SK-N-SH treated with all-trans-retinoic acid at 6 μM for 48 hours (cell line): Measurements from ENCODE around the gene SALL1.

Experiments
- ARNTL ChIP-seq: fragments of 450-650 bp; formaldehyde crosslinking; IDR thresholded peaks from 2 replicates; pipeline ENCODE4 v1.5.0; 2020; ENCODE audit warnings: low read depth, mild to moderate bottlenecking, moderate library complexity, borderline replicate concordance
- BACH2 ChIP-seq: fragments of 250-450 bp; sonication (Bioruptor Pico); IDR thresholded peaks from 2 replicates; pipeline ENCODE4 v1.9.0; 2021; ENCODE audit warnings: mild to moderate bottlenecking, borderline replicate concordance
- CSDC2 ChIP-seq: fragments of 250-450 bp; sonication (Bioruptor Pico); IDR thresholded peaks from 2 replicates; pipeline ENCODE4 v1.5.0; 2020; ENCODE audit warnings: mild to moderate bottlenecking, moderate library complexity
- ISL1 ChIP-seq: fragments of 250-450 bp; sonication (Bioruptor Pico); IDR thresholded peaks from 2 replicates; pipeline ENCODE4 v2.1.2; 2022; ENCODE audit warnings: mild to moderate bottlenecking, moderate library complexity
- OSR1 ChIP-seq: fragments of 250-450 bp; sonication (Bioruptor Pico); IDR thresholded peaks from 2 replicates; pipeline ENCODE4 v1.8.0; 2022; ENCODE audit warnings: moderate library complexity, mild to moderate bottlenecking, inconsistent platforms
- PATZ1 ChIP-seq: fragments of 250-450 bp; sonication (Bioruptor Pico); IDR thresholded peaks from 2 replicates; pipeline ENCODE4 v1.8.0; 2020; ENCODE audit warnings: mild to moderate bottlenecking, moderate library complexity, borderline replicate concordance
- TCF4 ChIP-seq: fragments of 250-450 bp; sonication (Bioruptor Pico); IDR thresholded peaks from 2 replicates; pipeline ENCODE4 v1.8.0; 2021; ENCODE audit warnings: mild to moderate bottlenecking, moderate library complexity, borderline replicate concordance
- TOX ChIP-seq: fragments of 250-450 bp; sonication (Bioruptor Pico); IDR thresholded peaks from 2 replicates; pipeline ENCODE4 v1.8.0; 2021; ENCODE audit warnings: mild to moderate bottlenecking, moderate library complexity, borderline replicate concordance
- ZFP3 ChIP-seq: fragments of 250-450 bp; sonication (Bioruptor Pico); IDR thresholded peaks from 2 replicates; pipeline ENCODE4 v1.5.0; 2020; ENCODE audit warnings: mild to moderate bottlenecking, moderate library complexity
- ZFP30 ChIP-seq: fragments of 450-650 bp; formaldehyde crosslinking; IDR thresholded peaks from 2 replicates; pipeline ENCODE4 v1.5.0; 2022; ENCODE audit warnings: mild to moderate bottlenecking, moderate library complexity
- ZNF70 ChIP-seq: fragments of 450-650 bp; formaldehyde crosslinking; IDR thresholded peaks from 2 replicates; pipeline ENCODE4 v1.5.0; 2020; ENCODE audit warnings: mild to moderate bottlenecking, moderate library complexity
- ZNF8 ChIP-seq: fragments of 450-650 bp; formaldehyde crosslinking; IDR thresholded peaks from 2 replicates; pipeline ENCODE4 v1.5.0; 2020; ENCODE audit warnings: mild to moderate bottlenecking, moderate library complexity
- TF ChIP-seq, protein P1 (sequence below): fragments of 250-450 bp; sonication (Bioruptor Pico); IDR thresholded peaks from 2 replicates; pipeline ENCODE4 v1.5.1; 2021; ENCODE audit warnings: mild to moderate bottlenecking, moderate library complexity
- TF ChIP-seq, protein P2 (sequence below): fragments of 250-450 bp; sonication (Bioruptor Pico); IDR thresholded peaks from 2 replicates; pipeline ENCODE4 v1.5.1; 2020; ENCODE audit warnings: low read depth, mild to moderate bottlenecking, moderate library complexity

- TF ChIP-seq BACH2 (CRISPR knock-in tag) (no peak), ZFP30 (no peak), PATZ1 (no peak), ZNF8 (CRISPR knock-in tag) (no peak), ZFP3 (CRISPR knock-in tag) (no peak), TOX (CRISPR knock-in tag) (no peak), ARNTL (CRISPR knock-in tag) (no peak), ZNF70 (no peak), ISL1 (no peak), OSR1 (CRISPR knock-in tag) (no peak), TCF4 (CRISPR knock-in tag) (no peak), CSDC2 (CRISPR knock-in tag) (no peak)
- TF ChIP-seq, protein P1, sequence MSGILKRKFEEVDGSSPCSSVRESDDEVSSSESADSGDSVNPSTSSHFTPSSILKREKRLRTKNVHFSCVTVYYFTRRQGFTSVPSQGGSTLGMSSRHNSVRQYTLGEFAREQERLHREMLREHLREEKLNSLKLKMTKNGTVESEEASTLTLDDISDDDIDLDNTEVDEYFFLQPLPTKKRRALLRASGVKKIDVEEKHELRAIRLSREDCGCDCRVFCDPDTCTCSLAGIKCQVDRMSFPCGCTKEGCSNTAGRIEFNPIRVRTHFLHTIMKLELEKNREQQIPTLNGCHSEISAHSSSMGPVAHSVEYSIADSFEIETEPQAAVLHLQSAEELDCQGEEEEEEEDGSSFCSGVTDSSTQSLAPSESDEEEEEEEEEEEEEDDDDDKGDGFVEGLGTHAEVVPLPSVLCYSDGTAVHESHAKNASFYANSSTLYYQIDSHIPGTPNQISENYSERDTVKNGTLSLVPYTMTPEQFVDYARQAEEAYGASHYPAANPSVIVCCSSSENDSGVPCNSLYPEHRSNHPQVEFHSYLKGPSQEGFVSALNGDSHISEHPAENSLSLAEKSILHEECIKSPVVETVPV (CRISPR knock-in tag) = no peak
- TF ChIP-seq, protein P2, sequence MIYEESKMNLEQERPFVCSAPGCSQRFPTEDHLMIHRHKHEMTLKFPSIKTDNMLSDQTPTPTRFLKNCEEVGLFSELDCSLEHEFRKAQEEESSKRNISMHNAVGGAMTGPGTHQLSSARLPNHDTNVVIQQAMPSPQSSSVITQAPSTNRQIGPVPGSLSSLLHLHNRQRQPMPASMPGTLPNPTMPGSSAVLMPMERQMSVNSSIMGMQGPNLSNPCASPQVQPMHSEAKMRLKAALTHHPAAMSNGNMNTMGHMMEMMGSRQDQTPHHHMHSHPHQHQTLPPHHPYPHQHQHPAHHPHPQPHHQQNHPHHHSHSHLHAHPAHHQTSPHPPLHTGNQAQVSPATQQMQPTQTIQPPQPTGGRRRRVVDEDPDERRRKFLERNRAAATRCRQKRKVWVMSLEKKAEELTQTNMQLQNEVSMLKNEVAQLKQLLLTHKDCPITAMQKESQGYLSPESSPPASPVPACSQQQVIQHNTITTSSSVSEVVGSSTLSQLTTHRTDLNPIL = no peak
These were observed 13.5 kb upstream of the SALL1 start for GRCh38 chr16:51164574-51164973.
